PC-9 (cell line): ENCODE measurements around the gene ATXN1.

Experiments used
- EZH2 ChIP-seq: fragments of 200-600 bp; sonication (generic); IDR thresholded peaks from 2 replicates; pipeline ENCODE4 v1.8.0; 2017; ENCODE audit warnings: antibody characterized with exemption, low read depth
- TF ChIP-seq, protein P1 (sequence below): fragments of 200-600 bp; sonication (generic); conservative IDR thresholded peaks from 2 replicates; pipeline ENCODE4 v1.6.1; 2017; ENCODE audit warnings: mixed run types, antibody characterized with exemption, mild to moderate bottlenecking, moderate library complexity

DNA sequence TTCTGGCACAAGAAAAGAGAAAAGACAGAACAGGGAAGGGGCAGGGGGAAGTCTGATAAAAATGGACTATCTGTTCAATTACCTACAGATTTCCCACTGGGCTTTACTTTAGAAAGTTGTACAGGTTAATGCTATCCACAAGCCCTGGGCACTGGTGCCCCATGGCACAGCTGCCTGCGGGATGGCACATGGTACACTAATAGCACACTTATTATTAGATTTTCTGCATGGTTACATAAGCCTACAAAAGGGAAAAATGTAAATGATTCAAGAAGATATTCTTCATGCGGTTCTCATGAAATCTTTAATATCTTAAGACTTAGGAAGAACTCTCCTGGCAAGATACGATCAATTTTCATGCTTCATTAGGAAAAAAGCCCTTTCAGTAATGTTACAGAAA is 385.4 kb downstream of the ATXN1 start:
- TF ChIP-seq, protein P1, sequence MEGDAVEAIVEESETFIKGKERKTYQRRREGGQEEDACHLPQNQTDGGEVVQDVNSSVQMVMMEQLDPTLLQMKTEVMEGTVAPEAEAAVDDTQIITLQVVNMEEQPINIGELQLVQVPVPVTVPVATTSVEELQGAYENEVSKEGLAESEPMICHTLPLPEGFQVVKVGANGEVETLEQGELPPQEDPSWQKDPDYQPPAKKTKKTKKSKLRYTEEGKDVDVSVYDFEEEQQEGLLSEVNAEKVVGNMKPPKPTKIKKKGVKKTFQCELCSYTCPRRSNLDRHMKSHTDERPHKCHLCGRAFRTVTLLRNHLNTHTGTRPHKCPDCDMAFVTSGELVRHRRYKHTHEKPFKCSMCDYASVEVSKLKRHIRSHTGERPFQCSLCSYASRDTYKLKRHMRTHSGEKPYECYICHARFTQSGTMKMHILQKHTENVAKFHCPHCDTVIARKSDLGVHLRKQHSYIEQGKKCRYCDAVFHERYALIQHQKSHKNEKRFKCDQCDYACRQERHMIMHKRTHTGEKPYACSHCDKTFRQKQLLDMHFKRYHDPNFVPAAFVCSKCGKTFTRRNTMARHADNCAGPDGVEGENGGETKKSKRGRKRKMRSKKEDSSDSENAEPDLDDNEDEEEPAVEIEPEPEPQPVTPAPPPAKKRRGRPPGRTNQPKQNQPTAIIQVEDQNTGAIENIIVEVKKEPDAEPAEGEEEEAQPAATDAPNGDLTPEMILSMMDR = no peak
- no peak for TF ChIP-seq EZH2
